ENCODE data around the gene KCNK15.

GRCh38 chr20:44703183-44703925 lies 42.3 kb upstream of the KCNK15 start:
- TF ChIP-seq CTCF (IDR thresholded peaks at IDR 0.05) (no peak), POLR2AphosphoS5 (IDR thresholded peaks at IDR 0.05) (no peak), POLR2A (IDR thresholded peaks at IDR 0.05) (no peak), EP300 (IDR thresholded peaks at IDR 0.05) (no peak)
